Nephron (organoid): Measurements from ENCODE around the gene EFNA5.

Source experiments
- H3K27ac Mint-ChIP-seq, 3 experiments: 2 replicates each; pipeline ENCODE4 v1.8.0; 2020; ENCODE audit warnings: mixed read lengths in 3 of 3, mild to moderate bottlenecking in 2 of 3, moderate library complexity in 1 of 3
- H3K27me3 Mint-ChIP-seq: 2 replicates; pipeline ENCODE4 v1.8.0; 2021; ENCODE audit warnings: low read depth, mild to moderate bottlenecking, moderate library complexity, mixed read lengths
- H3K36me3 Mint-ChIP-seq: 2 replicates; pipeline ENCODE4 v1.8.0; 2020; ENCODE audit warnings: low read depth, mixed read lengths
- H3K4me1 Mint-ChIP-seq: 2 replicates; pipeline ENCODE4 v1.8.0; 2020; ENCODE audit warnings: mixed read lengths
- H3K4me3 Mint-ChIP-seq, 3 experiments: 2 replicates each; pipeline ENCODE4 v1.8.0; 2020; ENCODE audit warnings: mild to moderate bottlenecking in 3 of 3, mixed read lengths in 3 of 3, moderate library complexity in 2 of 3
- H3K9me3 Mint-ChIP-seq: 2 replicates; pipeline ENCODE4 v1.8.0; 2020; ENCODE audit warnings: mixed read lengths
- TF ChIP-seq, protein P1 (sequence below), 3 experiments: fragments of 200-600 bp; sonication (generic); IDR thresholded peaks; one replicate each; pipeline ENCODE4 v1.5.0; 2021; ENCODE audit warnings: antibody characterized with exemption in 3 of 3; ENCODE audit not compliant: unreplicated experiment in 3 of 3

EFNA5 gene

DNA sequence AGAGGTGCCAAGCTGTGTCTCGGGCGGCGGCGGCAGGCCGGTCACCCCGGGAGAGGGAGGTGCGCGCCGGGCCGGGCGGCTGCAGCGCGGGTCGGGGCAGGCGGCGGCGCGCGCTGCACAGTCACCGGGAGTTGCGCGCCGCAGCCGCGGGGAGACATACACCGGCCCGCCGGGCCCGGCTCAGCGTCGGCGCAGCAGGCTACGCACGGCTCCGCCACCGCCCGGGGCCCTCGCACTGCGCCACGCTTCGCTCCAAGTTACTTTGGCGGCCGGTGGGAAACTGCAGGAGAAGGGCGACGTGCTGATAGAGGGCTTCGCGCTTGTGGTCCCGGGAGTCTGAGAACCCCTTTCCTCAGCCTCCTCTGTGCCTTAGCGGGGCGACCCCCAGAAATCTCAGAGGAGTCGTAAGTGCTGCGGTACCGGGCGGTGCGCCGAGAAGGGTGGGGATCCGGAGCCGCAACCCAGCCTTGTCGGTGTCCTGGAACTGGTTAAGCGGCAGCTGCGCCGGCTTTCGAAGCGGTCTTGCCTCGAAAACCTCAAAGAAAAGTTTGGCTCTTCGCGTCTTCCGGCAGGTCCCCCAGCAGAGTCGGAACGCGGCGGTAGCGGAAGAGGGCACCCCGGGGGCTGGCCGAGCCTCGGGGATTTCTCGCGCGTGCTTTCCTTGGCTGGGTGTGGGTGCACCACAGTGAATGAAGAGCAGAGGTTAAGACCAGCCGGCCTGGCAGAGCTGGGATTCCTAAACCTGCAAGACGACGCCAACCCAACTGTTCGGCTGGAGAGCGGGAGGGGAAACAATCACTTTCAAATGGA, at the start of gene EFNA5:
EFNA5 (minus strand) TSS at position 6 of the 810 bp plus-strand sequence.
- Mint-ChIP-seq H3K27ac (peak within 1 kb of the TSS; percentile 93 to 99 (median 98)), H3K4me3 (peak within 1 kb of the TSS; percentile 87 to 95 (median 91)), H3K4me1 (peaks cover 22% of the 10 kb centered on the region), H3K27me3 (peaks cover 14% of the 10 kb centered on the region), H3K9me3 (no peaks in the 10 kb centered on the region), H3K36me3 (no peaks in the 10 kb centered on the region)
- TF ChIP-seq, protein P1, sequence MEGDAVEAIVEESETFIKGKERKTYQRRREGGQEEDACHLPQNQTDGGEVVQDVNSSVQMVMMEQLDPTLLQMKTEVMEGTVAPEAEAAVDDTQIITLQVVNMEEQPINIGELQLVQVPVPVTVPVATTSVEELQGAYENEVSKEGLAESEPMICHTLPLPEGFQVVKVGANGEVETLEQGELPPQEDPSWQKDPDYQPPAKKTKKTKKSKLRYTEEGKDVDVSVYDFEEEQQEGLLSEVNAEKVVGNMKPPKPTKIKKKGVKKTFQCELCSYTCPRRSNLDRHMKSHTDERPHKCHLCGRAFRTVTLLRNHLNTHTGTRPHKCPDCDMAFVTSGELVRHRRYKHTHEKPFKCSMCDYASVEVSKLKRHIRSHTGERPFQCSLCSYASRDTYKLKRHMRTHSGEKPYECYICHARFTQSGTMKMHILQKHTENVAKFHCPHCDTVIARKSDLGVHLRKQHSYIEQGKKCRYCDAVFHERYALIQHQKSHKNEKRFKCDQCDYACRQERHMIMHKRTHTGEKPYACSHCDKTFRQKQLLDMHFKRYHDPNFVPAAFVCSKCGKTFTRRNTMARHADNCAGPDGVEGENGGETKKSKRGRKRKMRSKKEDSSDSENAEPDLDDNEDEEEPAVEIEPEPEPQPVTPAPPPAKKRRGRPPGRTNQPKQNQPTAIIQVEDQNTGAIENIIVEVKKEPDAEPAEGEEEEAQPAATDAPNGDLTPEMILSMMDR (IDR thresholded peaks at IDR 0.05; ENCODE audit: unreplicated experiment in 3 of 3) = no peak

DNA sequence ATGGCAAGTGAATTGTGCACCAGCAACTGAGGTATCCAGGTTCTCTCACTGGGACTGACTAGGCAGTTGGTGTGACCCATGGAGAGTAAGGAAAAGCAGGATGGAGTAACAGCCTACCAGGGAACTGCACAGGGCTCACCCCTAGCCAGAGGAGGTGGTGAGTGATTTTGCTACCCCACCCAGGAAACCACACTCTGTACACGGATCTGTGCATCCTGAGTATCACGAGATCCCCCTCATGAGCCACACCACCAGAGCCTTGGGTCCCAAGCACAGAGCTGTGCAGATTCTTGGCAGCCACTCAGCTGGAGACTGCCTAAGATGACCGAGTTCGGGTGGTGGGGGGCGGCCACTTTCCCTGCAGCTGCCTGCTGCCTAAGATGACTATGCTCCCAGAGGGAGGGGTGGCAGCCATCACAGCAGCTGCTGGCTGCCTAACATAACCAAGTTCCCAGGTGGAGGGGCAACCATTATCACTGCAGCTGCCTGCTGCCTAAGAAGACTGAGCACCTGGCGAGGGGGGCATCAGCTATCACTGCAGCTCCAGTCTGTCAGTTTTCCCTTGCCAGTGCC, 48.4 kb upstream of the EFNA5 start:
- Mint-ChIP-seq H3K27ac (no peak overlapping the region), H3K36me3 (peaks cover 11% of the 10 kb centered on the region), H3K27me3 (no peaks in the 10 kb centered on the region), H3K4me1 (no peaks in the 10 kb centered on the region), H3K9me3 (peaks cover 57% of the 10 kb centered on the region), H3K4me3 (no peak overlapping the region)
- TF ChIP-seq, protein P1 (IDR thresholded peaks at IDR 0.05; ENCODE audit: unreplicated experiment in 3 of 3) = no peak

DNA sequence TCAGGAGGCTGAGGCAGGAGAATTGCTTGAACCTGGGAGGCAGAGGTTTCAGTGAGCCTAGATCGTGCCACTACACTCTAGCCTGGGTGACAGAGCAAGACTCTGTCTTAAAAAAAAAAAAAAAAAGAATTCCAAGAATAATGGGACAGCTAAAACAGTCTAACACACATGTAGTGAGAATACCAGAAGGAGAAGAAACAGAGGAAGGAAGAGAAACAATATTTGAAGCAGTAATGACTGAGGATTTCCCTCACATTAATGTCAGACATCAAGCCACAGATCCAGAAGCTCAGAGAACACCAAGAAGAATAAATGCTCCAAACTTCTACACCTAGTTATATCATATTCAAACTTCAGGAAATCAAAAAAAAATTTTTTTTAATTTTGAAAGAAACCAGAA, 47.1 kb upstream of the EFNA5 start:
- Mint-ChIP-seq H3K27ac (no peak overlapping the region), H3K36me3 (peaks cover 11% of the 10 kb centered on the region), H3K9me3 (peaks cover 48% of the 10 kb centered on the region), H3K27me3 (no peaks in the 10 kb centered on the region), H3K4me3 (no peak overlapping the region), H3K4me1 (no peaks in the 10 kb centered on the region)
- TF ChIP-seq, protein P1 (IDR thresholded peaks at IDR 0.05; ENCODE audit: unreplicated experiment in 3 of 3) = no peak

DNA sequence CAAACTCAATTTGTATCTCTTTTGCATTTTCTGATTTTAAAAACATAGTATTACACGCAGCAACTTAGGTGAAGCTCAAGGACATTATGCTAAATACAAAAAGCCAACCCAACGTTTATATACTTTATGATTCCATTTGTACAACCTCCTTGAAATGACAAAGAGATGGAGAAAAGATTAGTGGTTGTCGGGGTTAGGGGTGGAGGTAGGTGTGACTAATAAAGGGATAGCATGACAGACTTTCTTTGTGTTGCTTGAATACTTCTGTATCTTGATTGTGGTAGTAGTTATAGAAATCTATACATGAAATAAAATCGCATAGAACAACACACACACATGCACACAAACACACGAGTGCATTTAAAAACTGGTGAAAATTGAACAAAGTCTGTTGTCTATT, 42.5 kb upstream of the EFNA5 start:
- Mint-ChIP-seq H3K36me3 (peaks cover 5% of the 10 kb centered on the region), H3K27ac (no peak overlapping the region), H3K9me3 (peaks cover 13% of the 10 kb centered on the region), H3K27me3 (no peaks in the 10 kb centered on the region), H3K4me1 (no peaks in the 10 kb centered on the region), H3K4me3 (no peak overlapping the region)
- TF ChIP-seq, protein P1 (IDR thresholded peaks at IDR 0.05; ENCODE audit: unreplicated experiment in 3 of 3) = no peak

DNA sequence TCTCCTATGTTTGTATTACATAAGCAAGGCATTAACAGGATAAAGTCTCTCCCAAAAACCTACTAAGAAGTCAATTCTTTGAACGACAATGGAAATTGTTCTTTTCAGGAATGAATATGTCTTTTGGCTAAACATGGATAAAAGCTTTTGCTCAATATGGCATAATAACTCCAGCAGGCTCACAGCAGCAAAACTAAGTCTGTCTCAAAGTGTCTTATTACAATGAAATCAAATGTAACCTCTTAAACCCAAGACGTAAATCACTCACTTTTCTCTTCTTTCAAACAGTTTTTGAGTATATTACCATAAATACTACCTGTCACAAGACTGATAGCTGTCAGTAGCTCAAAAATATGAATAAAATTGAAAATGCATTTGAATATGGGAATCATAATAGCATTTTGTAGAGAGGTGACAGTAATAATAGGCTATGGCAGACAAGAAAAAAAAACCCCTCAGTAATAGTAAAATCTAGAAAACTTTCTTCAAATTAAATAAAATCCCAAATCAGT, 41.7 kb upstream of the EFNA5 start:
- Mint-ChIP-seq H3K4me1 (no peaks in the 10 kb centered on the region), H3K9me3 (peaks cover 9% of the 10 kb centered on the region), H3K27me3 (no peaks in the 10 kb centered on the region)

More for the DNA sequence above, 41.7 kb upstream of the EFNA5 start:
- TF ChIP-seq, protein P1 (IDR thresholded peaks at IDR 0.05; ENCODE audit: unreplicated experiment in 3 of 3) = no peak
- Mint-ChIP-seq H3K36me3 (peaks cover 5% of the 10 kb centered on the region), H3K4me3 (no peak overlapping the region), H3K27ac (no peak overlapping the region)
